Small intestine (tissue), 7 donors: Measurements from ENCODE around the gene KLLN. TPM values are rescaled to one million over a fixed set of nuclear protein-coding genes. Genes with fewer than 3 reads are reported as not detected.
"Not testable (repeated sequence)": the region's sequence is repeated elsewhere in the genome, so short reads cannot be mapped to it uniquely, and the experiment has no call there.

Experiments
- DNase-seq, 2 donors: peaks; one replicate each; pipeline versions ENCODE4 v3.0.0 to v3.0.0-alpha.2; 2013
- FAIRE-seq: peaks from 2 replicates; lab custom pipeline; 2012; peaks lifted over from hg19 to GRCh38; lab: Jason Lieb, UNC
- H3K27ac ChIP-seq, 3 donors: one replicate each; pipeline ENCODE4 v1.5.1; 2013; ENCODE audit warnings: low read length in 2 of 3, mild to moderate bottlenecking in 2 of 3, control low read depth in 1 of 3, inconsistent platforms in 1 of 3, low read depth in 1 of 3, moderate library complexity in 1 of 3
- H3K27me3 ChIP-seq, 3 donors: one replicate each; pipeline ENCODE4 v1.6.1; 2013; ENCODE audit warnings: low read length in 3 of 3, inconsistent platforms in 1 of 3; ENCODE audit not compliant: control insufficient read depth in 3 of 3, insufficient read depth in 3 of 3
- H3K36me3 ChIP-seq, 3 donors: one replicate each; pipeline ENCODE4 v1.6.1; 2013; ENCODE audit warnings: low read length in 3 of 3, inconsistent platforms in 1 of 3, low read depth in 1 of 3, mild to moderate bottlenecking in 1 of 3, moderate library complexity in 1 of 3; ENCODE audit not compliant: control insufficient read depth in 3 of 3, insufficient read depth in 2 of 3
- H3K4me1 ChIP-seq, 3 donors: one replicate each; pipeline ENCODE4 v1.6.1; 2013; ENCODE audit warnings: low read length in 2 of 3, inconsistent platforms in 1 of 3, low read depth in 1 of 3, mild to moderate bottlenecking in 1 of 3, moderate library complexity in 1 of 3; ENCODE audit not compliant: control insufficient read depth in 3 of 3, insufficient read depth in 2 of 3
- H3K4me3 ChIP-seq, 3 donors: one replicate each; pipeline ENCODE4 v1.5.1; 2013; ENCODE audit warnings: low read length in 3 of 3, control low read depth in 1 of 3, inconsistent platforms in 1 of 3, low read depth in 1 of 3, mild to moderate bottlenecking in 1 of 3, moderate library complexity in 1 of 3
- H3K9me3 ChIP-seq, 2 donors: one replicate each; pipeline ENCODE4 v1.6.1; 2013; ENCODE audit warnings: low read depth in 1 of 2, low read length in 1 of 2; ENCODE audit not compliant: control insufficient read depth in 2 of 2, insufficient read depth in 1 of 2
- whole genome bisulfite sequencing, 3 donors: extraction: QIAGEN DNeasy Blood & Tissue Kit; methylation state at CpG; one replicate each; pipeline ENCODE4 v1.1.7; 2013; 5-methylcytosine and 5-hydroxymethylcytosine counted together
- polyA plus RNA-seq, 4 donors: library from polyadenylated mRNA; stranded (reverse) in 3 of 4; unstranded in 1 of 4; fragments of 200-250 nt in 3 of 4; fragments of 120-200 nt in 1 of 4; gene quantifications; one replicate each; pipeline versions ENCODE4 v1.2.1 to v1.2.3, GENCODE V29; 2013
- donor health status: healthy with polysubstance abuse.
- donor health status: control.
- donor health status: control.
- donor health status: Bipolar disorder and iron deficiency.
- donor health status: healthy.

Gene KLLN
- polyA plus RNA-seq, 4 donors = 0.27 to 1.3 (median 0.55) TPM; not detected in 1

GRCh38 chr10:87850742-87851205 lies 12.6 kb downstream of the KLLN start:
- H3K27me3 ChIP-seq = no peaks in the 10 kb centered on the region
- H3K4me3 ChIP-seq = no peak overlapping the region
- no peaks in the 10 kb centered on the region for H3K36me3 ChIP-seq
- H3K9me3 ChIP-seq = no peaks in the 10 kb centered on the region
- WGBS, 3 donors = 16 to 25% (median 16%) methylated on average over 5 of the region's 5 CpGs
- H3K4me1 ChIP-seq = no peaks in the 10 kb centered on the region
- H3K27ac ChIP-seq = no peak overlapping the region
- DNase-seq = peak; percentile 72 to 77
- no peak for FAIRE-seq

- Histone ChIP-seq H3K27me3 (no peaks in the 10 kb centered on the region), H3K9me3 (no peaks in the 10 kb centered on the region), H3K36me3 (peaks cover 0 to 2% (median 0%) of the 10 kb centered on the region in 3 donors), H3K4me1 (no peaks in the 10 kb centered on the region), H3K4me3 (no peak overlapping the region), H3K27ac (no peak overlapping the region)
- no peak for FAIRE-seq
- DNase-seq = no peak
These were observed 14.3 kb downstream of the KLLN start for GRCh38 chr10:87849001-87849400.

GRCh38 chr10:87847550-87847949 lies 15.8 kb downstream of the KLLN start:
- DNase-seq = no peak
- Histone ChIP-seq H3K36me3 (peaks cover 0 to 2% (median 0%) of the 10 kb centered on the region in 3 donors), H3K9me3 (no peaks in the 10 kb centered on the region), H3K4me3 (no peak overlapping the region), H3K27ac (no peak overlapping the region), H3K4me1 (peaks cover 0 to 6% (median 0%) of the 10 kb centered on the region in 3 donors), H3K27me3 (no peaks in the 10 kb centered on the region)
- FAIRE-seq = no peak

GRCh38 chr10:87846711-87847110 lies 16.6 kb downstream of the KLLN start:
- not testable (repeated sequence) for H3K4me3 ChIP-seq, H3K36me3 ChIP-seq, H3K27me3 ChIP-seq, H3K9me3 ChIP-seq, H3K27ac ChIP-seq, DNase-seq
- peaks cover 0 to 13% (median 0%) of the 10 kb centered on the region in 3 donors for H3K4me1 ChIP-seq
- FAIRE-seq = peak; percentile 19
- 95 to 99% (median 95%) methylated on average over 8 of the region's 8 CpGs for WGBS, 3 donors

GRCh38 chr10:87846023-87846422 lies 17.3 kb downstream of the KLLN start:
- Histone ChIP-seq H3K27me3 (no peaks in the 10 kb centered on the region), H3K9me3 (no peaks in the 10 kb centered on the region), H3K36me3 (peaks cover 0 to 2% (median 0%) of the 10 kb centered on the region in 3 donors), H3K27ac (no peak overlapping the region), H3K4me1 (peaks cover 0 to 19% (median 0%) of the 10 kb centered on the region in 3 donors), H3K4me3 (no peak overlapping the region)
- WGBS, 3 donors = 78 to 82% (median 80%) methylated on average over 7 of the region's 7 CpGs
- DNase-seq (peak in 1 of 2 donors; percentile 27), FAIRE-seq (no peak)

- Histone ChIP-seq H3K9me3 (no peaks in the 10 kb centered on the region), H3K27ac (no peak overlapping the region), H3K4me1 (peaks cover 0 to 23% (median 0%) of the 10 kb centered on the region in 3 donors), H3K36me3 (peaks cover 0 to 2% (median 0%) of the 10 kb centered on the region in 3 donors), H3K4me3 (no peak overlapping the region), H3K27me3 (no peaks in the 10 kb centered on the region)
- WGBS, 3 donors = 93 to 99% (median 94%) methylated on average over 3 of the region's 3 CpGs
- no peak for FAIRE-seq
- DNase-seq = no peak
These were observed 17.7 kb downstream of the KLLN start for GRCh38 chr10:87845624-87845998.

- no peaks in the 10 kb centered on the region for H3K27me3 ChIP-seq
- peaks cover 0 to 26% (median 0%) of the 10 kb centered on the region in 3 donors for H3K4me1 ChIP-seq
- 3 to 21% (median 19%) methylated on average over 1 of the region's 1 CpG for WGBS, 3 donors
- peaks cover 0 to 2% (median 0%) of the 10 kb centered on the region in 3 donors for H3K36me3 ChIP-seq
- no peaks in the 10 kb centered on the region for H3K9me3 ChIP-seq
- no peak overlapping the region for H3K27ac ChIP-seq
- peak; percentile 13 to 54 for DNase-seq
- H3K4me3 ChIP-seq = no peak overlapping the region
- FAIRE-seq = no peak
These were observed 18.3 kb downstream of the KLLN start for GRCh38 chr10:87844837-87845623.

- H3K4me3 ChIP-seq = no peak overlapping the region
- 96 to 100% (median 96%) methylated on average over 4 of the region's 4 CpGs for WGBS, 3 donors
These were observed 19.6 kb downstream of the KLLN start for GRCh38 chr10:87843714-87844113.

More at GRCh38 chr10:87843714-87844113, 19.6 kb downstream of the KLLN start:
- H3K9me3 ChIP-seq = no peaks in the 10 kb centered on the region
- no peaks in the 10 kb centered on the region for H3K27me3 ChIP-seq
- no peak for FAIRE-seq
- H3K27ac ChIP-seq = no peak overlapping the region
- H3K36me3 ChIP-seq = peaks cover 0 to 2% (median 0%) of the 10 kb centered on the region in 3 donors
- peaks cover 0 to 26% (median 0%) of the 10 kb centered on the region in 3 donors for H3K4me1 ChIP-seq
- DNase-seq = no peak
